AG10803 (cell line): ENCODE results near the gene NR4A1.
A peak's percentile ranks its signal among the peaks of the same experiment; 100 is the strongest.

ENCODE experiments used
- DNase-seq: peaks from one replicate; pipeline ENCODE4 v3.0.0; 2010; ENCODE audit warnings: low read depth
- H3K4me3 ChIP-seq: 2 replicates; pipeline ENCODE4 v1.5.1; 2011; ENCODE audit warnings: mild to moderate bottlenecking, low read length, control low read depth
- TF ChIP-seq, protein P1 (sequence below): conservative IDR thresholded peaks from 2 replicates; pipeline ENCODE4 v1.5.1; 2011; ENCODE audit warnings: mild to moderate bottlenecking, low read length, control low read depth, inconsistent platforms

Gene NR4A1

GRCh38 chr12:52066346-52067080, 15.3 kb downstream of the NR4A1 start:
- no peak for DNase-seq
- TF ChIP-seq, protein P1, sequence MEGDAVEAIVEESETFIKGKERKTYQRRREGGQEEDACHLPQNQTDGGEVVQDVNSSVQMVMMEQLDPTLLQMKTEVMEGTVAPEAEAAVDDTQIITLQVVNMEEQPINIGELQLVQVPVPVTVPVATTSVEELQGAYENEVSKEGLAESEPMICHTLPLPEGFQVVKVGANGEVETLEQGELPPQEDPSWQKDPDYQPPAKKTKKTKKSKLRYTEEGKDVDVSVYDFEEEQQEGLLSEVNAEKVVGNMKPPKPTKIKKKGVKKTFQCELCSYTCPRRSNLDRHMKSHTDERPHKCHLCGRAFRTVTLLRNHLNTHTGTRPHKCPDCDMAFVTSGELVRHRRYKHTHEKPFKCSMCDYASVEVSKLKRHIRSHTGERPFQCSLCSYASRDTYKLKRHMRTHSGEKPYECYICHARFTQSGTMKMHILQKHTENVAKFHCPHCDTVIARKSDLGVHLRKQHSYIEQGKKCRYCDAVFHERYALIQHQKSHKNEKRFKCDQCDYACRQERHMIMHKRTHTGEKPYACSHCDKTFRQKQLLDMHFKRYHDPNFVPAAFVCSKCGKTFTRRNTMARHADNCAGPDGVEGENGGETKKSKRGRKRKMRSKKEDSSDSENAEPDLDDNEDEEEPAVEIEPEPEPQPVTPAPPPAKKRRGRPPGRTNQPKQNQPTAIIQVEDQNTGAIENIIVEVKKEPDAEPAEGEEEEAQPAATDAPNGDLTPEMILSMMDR, result no peak
- H3K4me3 ChIP-seq, result no peak overlapping the region

- H3K4me3 ChIP-seq, result no peak overlapping the region
- TF ChIP-seq, protein P1, result no peak
- no peak for DNase-seq
These were observed 15.8 kb downstream of the NR4A1 start for GRCh38 chr12:52067081-52067374.

DNA sequence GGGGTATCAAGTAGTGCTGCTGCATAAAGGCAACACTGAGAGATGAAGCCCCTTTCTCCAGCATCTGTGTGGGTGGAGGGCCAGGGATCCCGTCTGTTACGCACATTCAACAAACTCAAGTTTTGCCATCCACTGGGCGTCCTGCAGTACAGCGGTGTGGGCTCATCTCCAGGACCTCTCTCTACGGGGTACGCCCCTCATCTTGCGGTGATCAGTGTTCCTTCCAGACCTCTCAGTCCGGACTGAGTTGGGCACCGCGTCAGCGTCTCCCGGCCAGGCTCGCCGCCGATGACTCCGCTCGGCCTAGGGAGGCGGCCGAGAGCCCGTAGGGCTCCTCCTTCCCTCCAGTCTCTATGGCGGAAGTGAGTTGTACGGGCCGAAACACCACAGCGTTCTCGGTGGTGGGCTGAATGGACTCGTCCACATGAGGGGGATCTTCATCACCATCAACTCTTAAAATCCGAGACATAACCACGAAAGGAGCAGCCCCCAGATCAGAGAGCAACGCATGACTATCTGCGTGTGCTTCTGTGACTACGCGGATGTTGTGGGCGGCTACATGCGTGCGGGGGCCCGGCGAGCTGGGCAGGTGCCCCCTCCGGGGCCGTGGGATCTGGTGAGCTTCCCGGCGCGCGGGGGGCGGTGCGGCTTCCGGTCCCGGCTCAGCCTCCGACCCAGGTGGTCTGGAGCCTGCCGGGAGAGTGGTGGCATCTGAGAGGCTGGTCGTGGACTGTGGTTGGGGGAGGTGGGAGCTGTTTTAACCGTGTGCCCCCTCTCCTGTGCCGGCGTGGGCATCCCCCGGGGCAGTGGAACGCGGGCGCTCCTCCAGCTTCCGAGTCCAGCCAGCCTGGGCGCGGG, 18.3 kb downstream of the NR4A1 start, which contains the start of gene ATG101:
Gene ATG101 (plus strand): TSS at position 652 of the 858 bp plus-strand sequence. CDS start 3,673 bp downstream, outside the sequence.
- TF ChIP-seq, protein P1, result peak; percentile 77
- peak; percentile 96 for DNase-seq
- peak within 1 kb of the TSS; percentile 99 for H3K4me3 ChIP-seq

GRCh38 chr12:52070185-52070925, 19.1 kb downstream of the NR4A1 start:
- no peak for DNase-seq
- TF ChIP-seq, protein P1, result no peak
- H3K4me3 ChIP-seq, result peak overlapping the region; percentile 99

DNA sequence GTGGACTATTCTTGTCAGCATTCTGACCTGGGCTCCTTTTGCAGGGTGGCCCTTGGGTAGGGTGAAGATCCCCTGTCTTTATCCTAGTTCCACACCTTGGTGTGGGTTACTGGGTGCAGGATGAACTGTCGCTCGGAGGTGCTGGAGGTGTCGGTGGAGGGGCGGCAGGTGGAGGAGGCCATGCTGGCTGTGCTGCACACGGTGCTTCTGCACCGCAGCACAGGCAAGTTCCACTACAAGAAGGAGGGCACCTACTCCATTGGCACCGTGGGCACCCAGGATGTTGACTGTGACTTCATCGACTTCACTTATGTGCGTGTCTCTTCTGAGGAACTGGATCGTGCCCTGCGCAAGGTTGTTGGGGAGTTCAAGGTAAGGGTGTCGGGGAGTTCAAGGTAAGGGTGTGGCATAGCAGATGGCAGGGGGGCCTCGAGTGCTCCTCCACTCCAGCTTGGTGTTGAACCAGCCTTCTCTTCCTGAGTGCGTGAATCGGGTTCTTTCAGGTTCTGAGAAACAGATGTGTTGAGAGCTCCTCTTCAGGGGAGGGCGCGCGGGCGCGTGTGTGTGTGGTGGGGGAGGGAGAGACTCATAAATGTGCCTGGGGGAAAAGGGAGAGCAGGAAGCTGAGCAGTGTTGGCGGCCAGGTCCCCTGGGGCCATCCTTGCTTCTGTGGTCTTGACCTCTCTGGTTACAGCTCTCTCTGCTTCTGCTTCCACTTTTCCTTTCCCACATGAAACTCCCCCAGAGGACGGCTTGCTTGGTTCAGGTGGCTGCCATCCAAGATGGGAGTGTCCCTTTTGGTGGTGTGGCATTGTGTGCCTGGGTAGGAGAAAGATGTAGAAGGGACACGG, 22.5 kb downstream of the NR4A1 start:
- H3K4me3 ChIP-seq, result no peak overlapping the region
- DNase-seq, result peak; percentile 81
- TF ChIP-seq, protein P1, result no peak

- no peak for DNase-seq
- no peak overlapping the region for H3K4me3 ChIP-seq
- TF ChIP-seq, protein P1, result no peak
These were observed 23.9 kb downstream of the NR4A1 start for GRCh38 chr12:52074971-52075724.
